ENCODE measurements around the gene ANKRD34A.
A peak's percentile ranks its signal among the peaks of the same experiment; 100 is the strongest.
"Not testable (repeated sequence)": the region's sequence is repeated elsewhere in the genome, so short reads cannot be mapped to it uniquely, and the experiment has no call there.

Gene ANKRD34A

GRCh38 chr1:145942871-145943270 is 21.5 kb downstream of the ANKRD34A start:
- no peak for DNase-seq

DNA sequence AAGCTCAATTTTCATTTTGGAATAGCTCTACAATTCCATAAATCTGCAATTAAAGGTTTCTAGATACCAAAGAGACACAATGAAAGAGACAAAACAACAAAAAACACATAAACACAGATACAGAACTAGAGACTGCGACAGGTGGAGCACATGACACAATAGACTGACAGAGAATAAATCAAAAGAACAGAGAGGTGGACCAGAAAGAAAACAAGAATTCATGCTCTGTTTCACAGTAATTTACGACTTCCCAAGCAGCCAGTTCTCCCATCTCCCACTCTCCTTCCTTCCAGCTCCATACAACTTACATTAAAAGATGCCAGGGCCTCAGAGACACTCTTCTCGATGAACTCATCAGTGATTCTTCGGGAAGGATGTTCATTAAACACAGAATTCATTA is 22.0 kb downstream of the ANKRD34A start:
- DNase-seq = no peak

DNA sequence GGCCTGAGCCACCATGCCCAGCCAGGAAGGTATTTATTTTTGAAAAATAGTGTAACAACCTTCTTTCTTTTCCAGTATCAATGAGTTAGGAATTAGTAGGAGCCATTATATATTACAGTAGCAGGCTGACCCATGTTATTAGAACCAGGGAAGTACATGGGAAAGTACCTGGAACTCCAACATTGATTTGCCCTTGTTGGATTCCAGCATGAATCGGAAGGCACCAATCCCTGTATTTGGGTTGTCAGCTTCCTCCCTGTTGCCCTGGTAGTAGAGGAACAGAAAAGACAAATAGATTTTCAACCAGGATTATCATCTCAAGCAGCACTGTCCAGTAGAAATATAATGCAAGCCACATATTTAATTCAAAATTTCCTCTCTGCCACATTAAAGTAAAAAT is 26.9 kb downstream of the ANKRD34A start:
- DNase-seq = no peak

DNA sequence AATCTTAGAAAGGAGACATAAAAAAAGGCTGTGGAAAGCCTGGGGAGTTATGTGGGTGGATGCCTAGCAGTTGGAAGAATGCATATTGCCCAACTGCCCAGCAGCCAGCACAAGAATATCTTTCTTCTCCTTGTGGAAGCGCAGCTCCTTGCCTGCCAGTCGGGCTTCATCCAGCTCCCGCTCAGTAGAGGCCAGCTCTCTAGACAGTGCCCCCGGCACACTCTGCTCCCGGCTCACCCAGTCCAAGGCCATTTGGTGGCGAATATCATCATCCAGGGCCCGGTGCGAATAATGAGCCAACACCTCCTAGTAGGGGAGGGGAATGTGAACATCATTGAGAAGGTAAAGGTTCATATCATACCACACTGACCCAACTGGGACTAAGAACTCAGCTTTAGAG is 28.1 kb downstream of the ANKRD34A start:
- DNase-seq = no peak

GRCh38 chr1:145935708-145936107 is 28.7 kb downstream of the ANKRD34A start:
- DNase-seq = no peak

GRCh38 chr1:145932522-145933009 is 31.8 kb downstream of the ANKRD34A start:
- DNase-seq = not testable (repeated sequence)

- no peak for DNase-seq
Measured at GRCh38 chr1:145927916-145928643, 36.3 kb downstream of the ANKRD34A start.

DNA sequence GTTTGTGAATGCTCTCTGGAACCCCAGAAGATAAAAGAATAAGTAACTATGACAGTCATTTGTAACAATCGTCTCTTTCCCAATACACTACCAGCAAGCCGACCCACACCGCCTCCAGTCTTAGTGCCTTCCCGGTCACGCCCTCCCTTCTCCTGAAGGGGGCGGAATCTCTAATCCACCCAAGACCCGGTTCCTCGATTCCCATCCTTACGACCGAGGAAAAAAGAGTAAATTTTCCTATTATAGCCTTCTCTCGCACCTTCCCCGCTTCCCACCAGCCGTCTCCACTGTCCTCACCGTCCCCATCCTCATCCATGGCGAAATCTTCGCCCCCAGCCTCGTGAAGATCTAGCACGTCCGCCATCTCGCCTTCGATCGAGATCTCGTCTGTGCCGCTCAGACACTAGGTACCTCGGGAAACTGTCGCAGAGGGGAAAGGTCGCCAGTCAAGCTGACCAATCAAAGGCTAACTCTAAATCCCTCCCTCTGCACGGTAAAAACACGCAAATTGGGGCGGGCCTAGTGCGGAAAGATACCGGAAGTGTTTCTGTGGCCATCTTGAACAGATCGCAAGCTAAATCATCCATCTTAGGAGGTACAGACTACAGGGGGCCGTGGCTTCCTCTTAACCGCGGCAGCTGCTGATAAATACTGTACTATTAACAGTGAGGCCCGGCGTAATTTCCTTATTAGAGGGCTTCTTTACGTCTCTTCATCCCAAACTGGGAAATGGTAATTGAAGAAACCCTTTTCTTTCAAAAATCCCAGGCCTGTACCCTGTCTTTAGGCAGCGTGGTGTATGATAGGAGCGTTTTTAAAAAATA is 37.1 kb downstream of the ANKRD34A start, which contains the start of gene RBM8A:
Gene RBM8A (minus strand): TSS at position 422 of the 824 bp plus-strand sequence. CDS start 58 bp downstream, at position 364.
- DNase-seq = peak; percentile 84 to 97

DNA sequence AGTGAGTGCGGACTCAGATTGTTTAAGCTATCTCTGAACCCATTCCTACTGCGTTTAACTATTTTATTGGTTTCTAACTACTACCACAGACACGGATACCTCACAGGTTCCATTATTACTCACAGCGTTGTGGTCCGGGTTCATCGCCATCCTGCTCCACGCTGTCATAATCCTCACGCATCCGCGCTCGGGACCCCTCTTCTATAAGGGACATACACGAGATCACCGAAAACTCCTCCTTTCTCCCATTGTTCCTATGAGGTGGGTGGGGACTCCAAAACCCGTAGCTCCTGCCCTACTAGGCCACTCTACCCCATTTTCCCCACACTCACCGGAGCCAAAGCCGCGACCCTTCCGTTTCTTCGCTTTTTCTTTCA is 37.7 kb downstream of the ANKRD34A start:
- DNase-seq = no peak

DNA sequence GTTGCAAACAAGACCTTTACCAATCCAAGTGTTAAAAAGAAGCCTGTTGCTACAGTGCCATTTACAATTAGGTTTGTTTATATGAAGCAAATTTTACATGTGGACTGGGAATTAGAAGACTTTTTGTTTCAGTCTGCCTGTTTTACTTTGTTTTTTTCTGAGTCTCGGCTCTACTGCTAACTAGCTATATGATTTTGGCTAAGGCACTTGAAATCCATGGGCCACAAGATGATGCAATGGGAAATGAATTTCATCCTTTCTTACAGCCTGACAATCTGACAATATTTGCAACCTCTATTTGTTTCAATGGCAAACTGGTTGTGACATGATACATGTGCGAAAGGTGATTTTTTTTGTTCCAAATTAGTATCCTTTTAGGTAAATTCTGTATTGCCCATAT is 42.1 kb downstream of the ANKRD34A start:
- DNase-seq = no peak

GRCh38 chr1:145920297-145920696 is 44.1 kb downstream of the ANKRD34A start:
- not testable (repeated sequence) for DNase-seq

DNA sequence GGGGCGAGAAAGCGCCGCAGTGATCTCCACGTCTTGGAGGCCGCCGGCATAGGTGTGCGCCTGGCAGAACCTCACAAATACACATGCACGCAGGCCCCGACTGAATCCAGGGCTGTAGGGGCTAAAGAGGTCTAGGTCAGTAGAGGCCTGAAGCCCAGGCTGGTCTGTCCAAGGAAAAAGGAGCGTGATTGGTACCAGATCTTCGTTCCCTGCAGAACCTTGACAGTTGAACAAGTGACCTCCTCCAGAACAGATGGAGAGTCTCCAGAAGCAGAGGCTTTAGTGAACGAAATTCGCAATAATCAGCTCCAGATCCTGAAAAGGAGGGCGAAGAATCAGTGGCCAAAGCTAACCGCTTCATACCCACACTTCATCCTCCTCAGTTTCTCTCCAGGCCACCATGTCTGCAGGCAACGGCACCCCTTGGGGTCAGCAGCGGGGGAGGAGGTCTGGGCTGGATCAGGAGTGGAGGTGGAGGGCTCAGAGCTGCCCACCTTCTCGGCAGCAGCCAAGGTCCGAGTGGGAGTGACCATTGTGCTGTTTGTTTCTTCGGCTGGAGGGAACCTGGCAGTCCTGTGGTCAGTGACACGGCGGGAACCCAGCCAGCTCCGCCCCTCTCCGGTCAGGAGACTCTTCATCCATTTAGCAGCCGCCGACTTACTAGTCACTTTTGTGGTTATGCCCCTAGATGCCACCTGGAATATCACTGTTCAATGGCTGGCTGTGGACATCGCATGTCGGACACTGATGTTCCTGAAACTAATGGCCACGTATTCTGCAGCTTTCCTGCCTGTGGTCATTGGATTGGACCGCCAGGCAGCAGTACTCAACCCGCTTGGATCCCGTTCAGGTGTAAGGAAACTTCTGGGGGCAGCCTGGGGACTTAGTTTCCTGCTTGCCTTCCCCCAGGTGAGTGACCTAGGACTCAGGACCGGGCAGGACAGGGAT is 45.1 kb downstream of the ANKRD34A start:
- peak in 1 of 2 experiments; percentile 41 for DNase-seq

DNA sequence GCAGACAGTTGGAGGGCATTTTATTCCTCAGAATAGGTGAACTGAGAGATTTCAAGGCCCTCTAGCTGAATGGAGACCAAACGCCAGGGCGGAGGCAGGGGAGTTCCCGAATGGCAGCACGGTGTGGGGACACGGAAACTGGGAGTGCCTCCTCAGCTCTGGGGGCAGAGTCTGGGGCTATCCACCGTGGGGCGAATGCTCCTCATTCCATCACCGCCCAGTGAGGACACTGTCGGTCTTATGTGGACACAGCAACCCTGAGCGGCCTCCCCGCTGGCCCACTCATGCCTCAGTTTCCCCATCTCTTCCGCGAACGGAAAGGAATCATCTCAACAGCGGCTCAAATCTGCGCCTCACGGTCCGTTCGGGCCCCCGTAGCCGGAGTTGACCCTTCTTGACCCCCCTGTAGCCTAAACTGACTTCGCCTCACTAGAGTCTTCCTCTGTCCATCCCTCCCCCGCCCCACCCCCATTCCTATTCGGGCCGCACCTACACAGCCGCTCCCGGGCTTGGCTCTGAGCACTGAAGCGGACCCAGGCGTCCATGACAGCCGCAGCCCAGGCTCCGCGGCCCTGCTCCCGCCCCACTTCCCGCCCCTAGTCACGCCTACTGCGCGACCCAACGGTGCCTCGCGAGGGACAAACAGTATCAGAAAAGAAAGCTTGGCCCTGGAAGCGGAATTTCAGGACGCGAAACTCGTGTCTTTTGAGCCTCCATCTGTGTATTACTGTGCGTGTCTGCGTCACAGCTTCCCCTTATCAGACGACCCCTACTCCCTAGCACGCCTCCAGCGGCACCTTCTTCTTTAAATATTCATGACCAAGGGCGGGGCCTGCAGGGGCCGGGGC is 46.0 kb downstream of the ANKRD34A start, which contains the start of gene PEX11B:
Gene PEX11B (minus strand): TSS at position 574 of the 848 bp plus-strand sequence. CDS start 29 bp downstream, at position 545.
- DNase-seq = peak; percentile 68 to 77

- DNase-seq = no peak
Measured at GRCh38 chr1:145917595-145917994, 46.8 kb downstream of the ANKRD34A start.

- no peak for DNase-seq
Measured at GRCh38 chr1:145916745-145917144, 47.6 kb downstream of the ANKRD34A start.

DNA sequence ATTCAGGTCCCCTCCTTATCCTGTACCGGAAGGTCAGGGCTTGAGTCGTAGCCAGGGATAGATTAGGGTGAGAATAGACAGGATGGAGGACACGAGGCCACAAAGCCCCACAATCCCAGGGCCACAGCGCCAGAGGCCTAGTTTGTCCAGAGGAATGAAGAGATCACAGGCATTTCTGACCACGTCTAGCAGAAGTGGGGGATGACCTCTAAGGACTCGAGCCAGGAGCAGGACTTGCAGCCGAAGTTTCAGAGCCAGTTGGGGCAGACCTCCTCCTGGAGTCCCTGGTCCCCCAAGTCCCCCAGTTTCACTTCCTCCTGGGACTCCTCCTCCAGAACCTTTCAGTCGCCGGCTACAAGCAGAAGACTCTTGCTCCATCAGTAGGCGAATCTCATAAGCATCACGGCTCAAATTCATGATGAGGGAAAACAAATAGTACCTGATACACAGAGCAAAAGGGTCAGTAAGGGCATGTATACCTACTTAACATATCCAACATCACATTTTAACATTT is 52.2 kb downstream of the ANKRD34A start:
- no peak for DNase-seq
